Activated CD8-positive, alpha-beta T cell treated with anti-CD3 and anti-CD28 coated beads for 36 hours (primary cell): ENCODE results near the gene IFFO2. TPM values are rescaled to one million over a fixed set of nuclear protein-coding genes. Genes with fewer than 3 reads are reported as not detected.
A peak's percentile ranks its signal among the peaks of the same experiment; 100 is the strongest.

Experiments
- ATAC-seq: fragments of 200-7000 bp; cut with Tn5 transposase; one replicate; pipeline ENCODE4 v1.10.0; 2021; ENCODE audit warnings: mild to moderate bottlenecking, moderate library complexity
- CTCF ChIA-PET: fragments of 350-600 bp; sonication (Branson Sonifier 250); formaldehyde crosslinking; loops from one replicate; lab custom pipeline; 2021; ENCODE audit warnings: antibody characterized with exemption; lab: Charles Lee
- POLR2A ChIA-PET: fragments of 350-600 bp; sonication (Branson Sonifier 250); formaldehyde crosslinking; loops from one replicate; lab custom pipeline; 2021; ENCODE audit warnings: antibody characterized with exemption; lab: Charles Lee
- DNase-seq: peaks from one replicate; pipeline ENCODE4 v3.0.0-alpha.2; 2020
- H3K27ac Mint-ChIP-seq: one replicate; pipeline ENCODE4 v1.8.0; 2021; ENCODE audit warnings: mild to moderate bottlenecking, mixed read lengths
- H3K27me3 Mint-ChIP-seq: one replicate; pipeline ENCODE4 v1.8.0; 2021; ENCODE audit warnings: mixed read lengths
- H3K36me3 Mint-ChIP-seq: one replicate; pipeline ENCODE4 v1.8.0; 2021; ENCODE audit warnings: low read depth, mixed read lengths
- H3K4me1 Mint-ChIP-seq: one replicate; pipeline ENCODE4 v1.8.0; 2021; ENCODE audit warnings: low read depth, mixed read lengths
- H3K4me3 Mint-ChIP-seq: one replicate; pipeline ENCODE4 v1.8.0; 2021; ENCODE audit warnings: mild to moderate bottlenecking, moderate library complexity, mixed read lengths
- H3K9me3 Mint-ChIP-seq: one replicate; pipeline ENCODE4 v1.8.0; 2021; ENCODE audit warnings: mixed read lengths
- CTCF ChIP-seq: fragments of 200-600 bp; IDR thresholded peaks from one replicate; pipeline ENCODE4 v1.8.0; 2022; ENCODE audit warnings: antibody characterized with exemption, mild to moderate bottlenecking
- intact Hi-C: fragments of 100-400 bp; cut with micrococcal nuclease; formaldehyde crosslinking; loops from one replicate; pipeline ENCODE4 v1.10.0; 2022
- total RNA-seq, 2 experiments: library from RNA; stranded (reverse); gene quantifications; one replicate each; pipeline ENCODE4 v1.2.3, GENCODE V29; 2021

Gene IFFO2
- total RNA-seq, 2 experiments from 2014 or later = 23.7 to 26.4 TPM

DNA sequence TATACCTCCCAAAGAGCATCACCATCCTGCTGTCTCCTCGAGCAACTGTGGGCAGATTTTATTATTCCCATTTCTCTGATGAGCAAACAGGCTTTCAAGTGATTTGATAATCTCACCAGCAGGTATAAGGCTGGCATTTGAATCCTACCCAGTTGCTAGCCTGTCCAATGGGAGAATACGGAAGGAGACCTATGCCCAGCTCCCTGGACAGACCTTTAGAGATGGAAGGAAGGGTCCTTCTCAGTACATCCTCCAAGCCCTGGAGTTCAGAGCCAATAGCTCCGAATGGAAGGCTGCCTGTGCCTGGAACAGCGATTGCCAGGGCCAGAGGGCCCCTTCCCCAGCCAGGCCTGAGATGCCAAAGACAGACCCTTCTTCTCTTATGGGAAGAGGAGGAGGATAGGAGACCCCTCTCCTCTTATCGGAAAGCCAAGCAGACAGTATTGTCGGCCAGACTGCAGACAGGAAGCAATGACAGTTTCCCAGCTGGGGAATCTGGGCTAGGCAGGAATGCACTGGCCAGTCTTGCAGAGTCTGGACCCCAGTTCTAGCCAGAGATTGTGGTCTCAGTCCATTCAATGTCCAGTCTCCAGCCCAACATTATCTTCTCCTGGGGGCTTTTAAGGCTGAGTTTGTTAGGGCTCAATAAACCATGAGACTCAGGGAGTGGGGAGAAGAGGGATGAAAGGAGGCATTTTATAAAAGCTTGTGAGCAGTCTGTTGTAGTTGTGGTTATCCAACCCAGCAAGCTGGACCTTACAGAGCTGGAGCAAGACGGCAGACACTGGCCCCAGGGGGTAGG, 2.0 kb downstream of the IFFO2 start:
- intact Hi-C loops = loop anchor here (2.0 to 5.0 kb wide), 2 partner anchors 28 to 47 kb away; no protein-coding TSS in a partner anchor
- Mint-ChIP-seq H3K4me1 (peaks cover 74% of the 10 kb centered on the region), H3K4me3 (peak overlapping the region; percentile 82), H3K27me3 (no peaks in the 10 kb centered on the region), H3K27ac (peak overlapping the region; percentile 49), H3K9me3 (no peaks in the 10 kb centered on the region), H3K36me3 (peaks cover 12% of the 10 kb centered on the region)
- ATAC-seq (no peak), DNase-seq (no peak)
- CTCF ChIA-PET = interaction anchor here (0.9 to 4.0 kb wide), 7 partner anchors 8 to 57 kb away, joined by 3 to 19 read pairs (median 4); no protein-coding TSS in a partner anchor
- no peak for TF ChIP-seq CTCF
- POLR2A ChIA-PET = interaction anchor here (0.9 to 9.3 kb wide), 5 partner anchors 9 to 256 kb away, joined by 3 to 139 read pairs (median 10); partner anchors contain the start of gene UBR4

- Mint-ChIP-seq H3K27ac (peak overlapping the region; percentile 18), H3K36me3 (peaks cover 12% of the 10 kb centered on the region), H3K9me3 (no peaks in the 10 kb centered on the region), H3K27me3 (no peaks in the 10 kb centered on the region), H3K4me1 (peaks cover 78% of the 10 kb centered on the region), H3K4me3 (peak overlapping the region; percentile 82)
- ChIA-PET POLR2A (interaction anchor here (0.9 to 9.3 kb wide), 3 partner anchors 9 to 257 kb away, joined by 3 to 139 read pairs (median 10); partner anchors contain the start of gene UBR4), CTCF (interaction anchor here (0.9 to 5.8 kb wide), 7 partner anchors 26 to 58 kb away, joined by 3 to 33 read pairs (median 10); no protein-coding TSS in a partner anchor)
- ATAC-seq = no peak
- no peak for TF ChIP-seq CTCF
- no peak for DNase-seq
- intact Hi-C loops = loop anchor here (2.0 to 5.0 kb wide), 2 partner anchors 27 to 46 kb away; no protein-coding TSS in a partner anchor
These were observed 2.7 kb downstream of the IFFO2 start for GRCh38 chr1:18953731-18954231.

GRCh38 chr1:18951818-18952391, 4.6 kb downstream of the IFFO2 start:
- peak; percentile 32 for ATAC-seq
- ChIA-PET CTCF (interaction anchor here (0.7 to 5.8 kb wide), 6 partner anchors 12 to 49 kb away, joined by 3 to 45 read pairs (median 14); no protein-coding TSS in a partner anchor), POLR2A (interaction anchor here (0.6 to 9.3 kb wide), 8 partner anchors 14 to 299 kb away, joined by 3 to 139 read pairs (median 3); partner anchors contain the start of gene ALDH4A1)
- peak overlapping the region; percentile 82 for H3K4me3 Mint-ChIP-seq
- intact Hi-C loops = loop anchor here (5.0 kb wide), 1 partner anchor 45 kb away; no protein-coding TSS in a partner anchor
- peak overlapping the region; percentile 93 for H3K27ac Mint-ChIP-seq
- peaks cover 16% of the 10 kb centered on the region for H3K36me3 Mint-ChIP-seq
- DNase-seq = peak; percentile 95
- peaks cover 82% of the 10 kb centered on the region for H3K4me1 Mint-ChIP-seq
- no peaks in the 10 kb centered on the region for H3K27me3 Mint-ChIP-seq
- no peaks in the 10 kb centered on the region for H3K9me3 Mint-ChIP-seq
- no peak for TF ChIP-seq CTCF

DNA sequence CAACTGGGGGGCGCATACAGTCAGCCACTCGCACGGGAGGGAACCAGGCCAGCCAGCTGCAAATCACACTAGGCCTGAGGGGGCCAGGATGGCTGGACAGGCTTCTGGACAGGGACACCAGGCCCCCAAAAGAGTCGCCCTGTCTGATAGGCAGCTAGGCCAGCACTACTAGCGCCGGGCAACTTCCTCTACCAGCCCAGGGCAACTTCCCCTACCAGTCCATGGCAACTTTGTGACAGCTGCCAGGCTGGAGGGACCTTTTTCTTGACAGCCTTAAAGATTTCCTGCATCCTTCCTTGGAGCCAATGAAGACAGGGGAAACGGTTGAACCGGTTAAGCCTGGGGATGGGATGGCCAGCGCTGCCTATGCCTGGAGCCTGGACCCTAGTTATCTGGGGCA, 5.1 kb downstream of the IFFO2 start:
- peaks cover 85% of the 10 kb centered on the region for H3K4me1 Mint-ChIP-seq
- POLR2A ChIA-PET = interaction anchor here (0.7 to 9.3 kb wide), 6 partner anchors 14 to 299 kb away, joined by 3 to 139 read pairs (median 4); no protein-coding TSS in a partner anchor
- DNase-seq (peak; percentile 53), ATAC-seq (peak; percentile 10)
- peak overlapping the region; percentile 93 for H3K27ac Mint-ChIP-seq
- H3K9me3 Mint-ChIP-seq = no peaks in the 10 kb centered on the region
- CTCF ChIA-PET = interaction anchor here (1.0 to 5.8 kb wide), 5 partner anchors 11 to 44 kb away, joined by 3 to 45 read pairs (median 19); no protein-coding TSS in a partner anchor
- H3K4me3 Mint-ChIP-seq = peak overlapping the region; percentile 82
- H3K36me3 Mint-ChIP-seq = peaks cover 16% of the 10 kb centered on the region
- intact Hi-C loops = loop anchor here (5.0 kb wide), 1 partner anchor 44 kb away; no protein-coding TSS in a partner anchor
- H3K27me3 Mint-ChIP-seq = no peaks in the 10 kb centered on the region
- no peak for TF ChIP-seq CTCF
